NT2/D1 (cell line): ENCODE data around the gene SCGB1D2.

Source experiments
- SUZ12 ChIP-seq: IDR thresholded peaks from 2 replicates; pipeline ENCODE4 v1.6.1; 2011; ENCODE audit not compliant: insufficient read length, insufficient read depth; ENCODE audit errors: extremely low read depth
- YY1 ChIP-seq: IDR thresholded peaks from 2 replicates; pipeline ENCODE4 v1.6.1; 2011; ENCODE audit not compliant: insufficient read length, insufficient read depth
- ZNF274 ChIP-seq: IDR thresholded peaks from 2 replicates; pipeline ENCODE4 v1.6.1; 2011; ENCODE audit warnings: mild to moderate bottlenecking, low read depth, low read length

- TF ChIP-seq YY1 = no peak
- TF ChIP-seq ZNF274 = no peak
- no peak for TF ChIP-seq SUZ12
These were observed 20.5 kb upstream of the SCGB1D2 start for GRCh38 chr11:62221498-62221897.
